Upper lobe of left lung (tissue), 4 donors: ENCODE measurements around the gene OR52B6.

ENCODE experiments used
- POLR2A ChIP-seq, 4 donors: fragments of 450-650 bp; IDR thresholded peaks; one replicate each; pipeline ENCODE4 v1.5.1; 2016 to 2017; ENCODE audit warnings: antibody characterized with exemption in 4 of 4, mild to moderate bottlenecking in 2 of 4
- POLR2AphosphoS5 ChIP-seq, 2 donors: sonication (generic); formaldehyde crosslinking; IDR thresholded peaks; one replicate each; pipeline ENCODE4 v1.5.1; 2017; ENCODE audit warnings: antibody characterized with exemption in 2 of 2
- TF ChIP-seq, protein P1 (sequence below), 6 experiments: fragments of 450-650 bp in 4 of 6; fragments of 200-600 bp in 2 of 6; sonication (generic) in 2 of 6; IDR thresholded peaks; one replicate each; pipeline ENCODE4 v1.5.1; 2016 to 2019; ENCODE audit warnings: antibody characterized with exemption in 6 of 6

- TF ChIP-seq, protein P1, sequence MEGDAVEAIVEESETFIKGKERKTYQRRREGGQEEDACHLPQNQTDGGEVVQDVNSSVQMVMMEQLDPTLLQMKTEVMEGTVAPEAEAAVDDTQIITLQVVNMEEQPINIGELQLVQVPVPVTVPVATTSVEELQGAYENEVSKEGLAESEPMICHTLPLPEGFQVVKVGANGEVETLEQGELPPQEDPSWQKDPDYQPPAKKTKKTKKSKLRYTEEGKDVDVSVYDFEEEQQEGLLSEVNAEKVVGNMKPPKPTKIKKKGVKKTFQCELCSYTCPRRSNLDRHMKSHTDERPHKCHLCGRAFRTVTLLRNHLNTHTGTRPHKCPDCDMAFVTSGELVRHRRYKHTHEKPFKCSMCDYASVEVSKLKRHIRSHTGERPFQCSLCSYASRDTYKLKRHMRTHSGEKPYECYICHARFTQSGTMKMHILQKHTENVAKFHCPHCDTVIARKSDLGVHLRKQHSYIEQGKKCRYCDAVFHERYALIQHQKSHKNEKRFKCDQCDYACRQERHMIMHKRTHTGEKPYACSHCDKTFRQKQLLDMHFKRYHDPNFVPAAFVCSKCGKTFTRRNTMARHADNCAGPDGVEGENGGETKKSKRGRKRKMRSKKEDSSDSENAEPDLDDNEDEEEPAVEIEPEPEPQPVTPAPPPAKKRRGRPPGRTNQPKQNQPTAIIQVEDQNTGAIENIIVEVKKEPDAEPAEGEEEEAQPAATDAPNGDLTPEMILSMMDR (IDR thresholded peaks at IDR 0.05) = no peak
- TF ChIP-seq POLR2AphosphoS5 (IDR thresholded peaks at IDR 0.05) (no peak), POLR2A (IDR thresholded peaks at IDR 0.05) (no peak)
Measured at GRCh38 chr11:5557751-5558150, 22.9 kb upstream of the OR52B6 start.
